Ramos (cell line): Measurements from ENCODE around the gene UBALD1.
"Not testable (repeated sequence)": the region's sequence is repeated elsewhere in the genome, so short reads cannot be mapped to it uniquely, and the experiment has no call there.

Experiments
- in situ Hi-C: fragments of 300-500 bp; cut with MboI; formaldehyde crosslinking; loops from one replicate; pipeline ENCODE4 v1.14.3; 2022; ENCODE audit warnings: low sequenced_read_pairs; ENCODE audit not compliant: unreplicated experiment

UBALD1 gene

DNA sequence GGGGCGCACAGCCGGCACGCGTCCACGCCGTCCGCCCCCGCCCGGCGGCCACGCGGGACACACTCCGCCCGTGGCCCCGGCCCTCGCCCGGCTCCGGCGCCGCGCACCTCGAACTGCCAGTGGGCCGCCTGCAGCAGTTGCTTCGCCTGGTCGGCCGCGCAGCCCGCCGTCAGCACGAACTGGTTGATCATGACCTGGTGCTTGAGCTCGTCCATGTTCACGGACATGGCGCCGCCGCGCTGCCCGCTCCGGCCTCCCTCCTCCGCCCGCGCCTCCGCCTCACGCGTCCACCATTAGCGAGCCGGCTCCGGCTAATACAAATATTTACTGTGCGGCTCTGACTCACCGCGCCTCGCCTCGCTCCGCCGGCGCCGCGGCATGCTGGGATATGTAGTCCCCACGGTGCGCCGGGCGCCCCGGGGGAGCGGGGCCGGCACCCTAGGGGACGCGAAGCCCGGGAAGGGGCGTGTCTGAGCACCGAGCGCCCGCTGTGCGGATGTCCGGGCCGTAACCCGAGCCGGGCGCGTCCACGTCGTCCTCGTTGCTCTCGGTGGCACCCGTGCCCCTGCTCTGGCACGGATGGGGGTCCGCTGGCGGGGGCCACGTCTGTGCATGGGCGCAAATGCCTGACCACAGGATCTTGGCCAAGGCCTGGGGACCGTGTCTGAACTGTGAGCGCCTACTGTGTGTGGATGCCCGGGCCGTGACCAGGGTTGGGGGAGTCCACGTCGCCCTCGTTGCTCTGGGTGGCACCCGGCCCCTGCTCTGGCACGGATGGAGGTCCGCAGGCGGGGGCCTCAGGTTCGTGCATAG lies at the start of gene UBALD1:
Gene UBALD1, minus strand, starts transcription at position 318 of the 813 bp plus-strand sequence. Its CDS starts 91 bp downstream, at position 227.
- in situ Hi-C loops, result no loop called here

DNA sequence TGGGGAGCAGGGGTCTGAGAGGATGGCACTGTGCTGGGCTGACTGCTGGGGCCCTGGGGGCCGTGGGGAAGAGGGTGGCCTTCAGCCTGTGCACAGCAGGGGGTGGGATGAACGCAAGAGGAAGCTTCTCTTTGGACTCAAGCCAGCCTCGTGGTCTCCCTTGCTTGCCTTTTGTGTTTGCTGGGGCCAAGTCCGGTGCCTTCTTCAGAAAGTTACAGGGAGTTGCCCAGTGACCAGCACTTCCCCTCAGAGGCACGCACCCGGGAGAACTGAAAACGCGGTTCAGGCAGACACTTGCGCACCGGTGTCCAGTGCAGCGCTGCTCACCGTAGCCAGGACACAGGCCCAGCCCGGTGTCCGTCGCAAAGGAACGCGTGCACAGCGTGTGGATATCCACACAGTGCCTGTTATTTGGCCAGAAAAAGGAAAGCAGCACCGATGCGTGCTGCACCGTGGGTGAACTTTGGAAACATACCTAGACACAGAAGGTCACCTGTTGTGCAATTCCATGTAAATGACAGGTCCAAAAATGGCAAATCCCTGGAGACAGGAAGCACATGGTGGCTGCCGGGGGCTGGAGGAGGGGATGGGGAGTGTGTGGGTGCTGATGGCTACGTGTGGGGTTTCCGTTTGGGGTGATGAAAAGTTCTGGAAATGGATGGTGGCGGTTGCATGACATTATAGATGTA lies 49.2 kb upstream of the UBALD1 start:
- in situ Hi-C loops, result no loop called here

DNA sequence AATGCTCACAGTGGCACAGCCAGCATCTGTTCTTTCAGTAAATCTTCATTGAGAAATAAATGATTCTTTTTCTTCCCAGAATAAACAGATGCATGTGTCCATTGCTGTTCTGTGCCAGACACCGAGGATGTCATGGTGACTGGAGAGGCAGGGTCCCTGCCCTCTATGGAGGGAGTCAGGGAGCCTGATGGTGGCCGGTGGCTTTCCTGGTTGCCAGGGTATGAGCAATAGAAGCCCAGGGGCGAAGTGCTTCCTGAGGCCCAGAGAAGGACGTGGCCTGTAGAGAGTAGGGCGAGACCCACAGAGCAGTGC lies 48.7 kb upstream of the UBALD1 start:
- in situ Hi-C loops, result no loop called here

GRCh38 chr16:4661661-4662060 lies 47.0 kb upstream of the UBALD1 start:
- in situ Hi-C loops, result no loop called here

GRCh38 chr16:4660454-4661007 lies 45.8 kb upstream of the UBALD1 start:
- in situ Hi-C loops, result no loop called here

DNA sequence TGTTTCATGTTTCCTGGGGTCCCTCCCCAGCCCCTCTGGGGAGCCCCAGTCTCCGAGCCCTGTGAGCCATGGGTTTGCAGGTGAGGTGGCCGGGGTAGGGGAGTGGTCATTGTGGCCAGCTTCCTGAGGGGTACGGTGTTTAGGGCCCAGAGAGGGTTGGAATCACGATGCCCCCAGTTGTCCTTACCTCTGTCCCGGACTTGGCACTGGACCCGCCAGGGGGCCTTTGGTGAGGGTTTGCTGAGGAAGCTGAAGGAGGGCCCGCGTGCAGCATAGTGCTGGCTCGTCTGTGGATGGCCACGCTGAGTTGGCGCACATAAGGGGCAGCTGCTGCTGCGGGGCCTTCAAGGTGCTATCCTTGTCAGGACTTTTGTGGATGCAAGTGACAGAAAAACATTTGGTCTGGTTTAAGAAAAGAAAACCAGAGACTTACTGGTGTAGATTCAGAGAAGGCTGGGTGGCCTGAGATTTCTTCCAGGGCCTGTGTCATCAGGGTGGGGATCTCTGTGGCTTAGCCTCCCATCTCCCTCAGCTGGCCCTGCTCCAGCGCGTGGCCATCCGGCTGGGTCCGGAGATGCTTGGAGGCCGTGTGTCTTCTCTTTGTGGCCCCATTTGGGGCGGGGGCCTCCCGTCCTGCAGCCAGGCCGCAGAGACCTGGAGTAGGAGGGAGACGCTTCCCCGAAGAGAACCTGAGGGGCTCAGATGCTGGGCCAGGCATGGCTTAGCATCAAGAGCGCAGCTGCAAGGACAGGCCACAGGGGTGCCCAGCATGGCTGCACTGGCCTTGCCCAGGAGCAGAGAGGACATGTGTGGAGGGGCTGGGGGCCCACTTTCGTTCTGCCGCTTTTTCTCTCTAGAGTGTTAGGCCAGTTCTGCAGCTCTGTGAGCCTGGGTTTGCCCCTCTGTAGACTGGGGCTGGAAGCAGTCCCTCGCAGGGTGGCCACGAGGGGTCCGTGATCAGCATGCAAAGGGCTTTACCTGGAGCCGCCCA lies 45.0 kb upstream of the UBALD1 start:
- in situ Hi-C loops, result no loop called here

DNA sequence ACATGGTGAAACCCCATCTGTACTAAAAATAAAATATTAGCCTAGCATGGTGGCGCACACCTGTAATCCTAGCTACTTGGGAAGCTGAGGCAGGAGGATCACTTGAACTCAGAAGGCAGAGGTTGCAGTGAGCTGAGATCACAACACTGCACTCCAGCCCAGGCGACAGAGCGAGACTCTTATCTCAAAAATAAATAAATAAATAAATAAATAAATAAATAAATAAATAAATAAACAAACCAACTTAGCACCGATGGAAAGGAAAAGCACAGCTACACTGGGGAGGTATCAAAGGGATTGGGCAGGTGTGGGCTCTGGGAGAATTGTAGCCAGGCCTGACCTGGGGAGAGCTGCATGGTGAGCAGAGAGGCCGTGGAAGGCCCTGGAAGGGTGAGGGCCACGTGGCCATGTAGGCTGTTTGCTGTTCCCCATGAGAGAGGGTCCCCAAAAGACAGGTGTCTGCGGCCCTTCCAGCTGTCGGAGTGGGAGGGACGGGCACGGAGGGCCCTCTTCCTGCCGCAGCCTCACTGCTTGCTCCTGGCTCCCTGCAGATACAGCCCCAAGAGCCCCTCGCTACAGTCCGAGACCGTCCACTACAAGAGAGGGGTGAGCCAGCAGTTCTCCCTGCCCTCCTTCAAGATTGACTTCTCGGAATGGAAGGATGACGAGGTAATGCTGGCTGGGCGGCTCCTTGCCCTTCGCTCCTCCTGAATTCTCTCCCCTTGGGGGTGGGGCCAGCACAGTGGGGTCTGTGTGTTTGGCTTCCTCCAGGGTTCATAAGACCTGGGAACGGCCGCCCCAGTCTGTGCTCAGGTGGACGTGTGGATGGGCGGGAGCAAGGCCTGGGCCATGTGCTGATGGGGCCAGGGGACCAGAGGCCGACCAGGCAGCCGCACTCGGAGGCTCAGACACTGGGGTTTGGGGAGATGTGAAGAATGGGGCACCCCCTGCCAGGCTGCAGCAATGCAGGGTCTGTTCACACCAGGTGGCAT lies 42.3 kb upstream of the UBALD1 start:
- in situ Hi-C loops, result no loop called here

- in situ Hi-C loops, result no loop called here
Observed at GRCh38 chr16:4656221-4656620, 41.5 kb upstream of the UBALD1 start.

GRCh38 chr16:4655801-4656200 lies 41.1 kb upstream of the UBALD1 start:
- in situ Hi-C loops, result no loop called here

- in situ Hi-C loops, result no loop called here
Observed at GRCh38 chr16:4654964-4655590, 40.4 kb upstream of the UBALD1 start.

DNA sequence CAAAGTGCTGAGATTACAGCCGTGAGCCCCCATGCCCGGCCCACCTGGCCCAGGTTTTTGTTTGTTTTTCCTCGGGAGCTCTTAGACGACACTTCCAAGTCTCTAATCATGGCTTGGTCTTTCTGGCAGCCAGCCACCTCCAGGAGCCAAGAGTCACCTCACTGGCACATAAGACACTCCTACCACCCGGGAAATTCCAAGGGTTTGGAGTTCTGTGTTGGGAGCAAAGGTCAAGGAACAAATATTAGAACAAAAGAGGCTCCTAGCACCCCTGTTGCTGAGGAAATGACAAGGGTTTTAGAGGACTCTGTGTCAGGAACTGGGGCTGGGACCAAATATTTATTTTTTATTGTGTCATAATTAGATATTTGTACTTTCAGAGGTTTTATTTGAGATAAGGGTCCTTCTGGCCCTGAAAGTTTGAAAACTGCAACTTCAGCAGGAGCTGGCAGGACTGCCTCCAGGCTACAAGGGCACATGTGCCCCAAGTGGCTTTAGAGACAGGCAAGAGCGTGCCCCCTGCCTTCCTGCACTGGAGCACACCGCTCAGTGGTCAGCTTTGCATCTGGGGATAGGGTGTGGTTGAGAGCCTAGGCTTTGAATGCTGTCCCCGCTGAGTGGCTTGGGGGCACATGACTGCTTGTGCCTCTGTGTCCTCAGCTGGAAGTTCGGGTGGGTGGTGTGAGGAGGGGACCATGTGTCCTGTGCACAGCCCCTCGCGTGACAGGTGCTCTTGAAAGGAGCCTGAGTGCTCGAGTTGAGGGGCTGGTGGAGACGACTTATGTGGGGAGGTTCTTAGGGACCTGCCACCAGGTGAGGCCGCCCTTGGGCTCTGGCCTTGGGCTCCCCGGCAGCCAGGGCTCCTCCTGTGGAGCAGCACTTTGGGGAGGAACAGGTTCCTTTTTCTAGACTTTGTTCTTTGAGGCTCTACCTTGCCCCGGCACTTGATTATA lies 39.6 kb upstream of the UBALD1 start:
- in situ Hi-C loops, result no loop called here

GRCh38 chr16:4652561-4652960 lies 37.9 kb upstream of the UBALD1 start:
- in situ Hi-C loops, result no loop called here

DNA sequence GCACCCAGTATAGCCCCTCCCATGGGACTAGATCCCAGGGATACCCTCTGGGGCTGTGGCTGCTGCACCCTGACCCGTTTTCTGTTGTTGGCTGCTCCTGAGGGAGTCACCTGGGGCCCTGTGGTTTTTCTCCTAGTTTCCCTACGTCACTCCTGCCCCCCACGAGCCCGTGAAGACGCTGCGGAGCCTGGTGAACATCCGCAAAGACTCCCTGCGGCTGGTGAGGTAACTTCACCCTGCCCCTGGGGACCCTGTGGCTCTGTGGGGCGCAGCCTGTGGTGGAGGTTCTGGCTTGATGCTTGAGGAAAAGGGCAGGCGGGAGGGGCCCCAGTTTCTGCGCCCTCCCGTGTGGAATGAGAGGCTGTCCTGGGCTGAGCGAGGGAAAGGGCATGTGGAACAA lies 37.1 kb upstream of the UBALD1 start:
- in situ Hi-C loops, result no loop called here

- in situ Hi-C loops, result not testable (repeated sequence)
Observed at GRCh38 chr16:4650443-4651074, 35.9 kb upstream of the UBALD1 start.

DNA sequence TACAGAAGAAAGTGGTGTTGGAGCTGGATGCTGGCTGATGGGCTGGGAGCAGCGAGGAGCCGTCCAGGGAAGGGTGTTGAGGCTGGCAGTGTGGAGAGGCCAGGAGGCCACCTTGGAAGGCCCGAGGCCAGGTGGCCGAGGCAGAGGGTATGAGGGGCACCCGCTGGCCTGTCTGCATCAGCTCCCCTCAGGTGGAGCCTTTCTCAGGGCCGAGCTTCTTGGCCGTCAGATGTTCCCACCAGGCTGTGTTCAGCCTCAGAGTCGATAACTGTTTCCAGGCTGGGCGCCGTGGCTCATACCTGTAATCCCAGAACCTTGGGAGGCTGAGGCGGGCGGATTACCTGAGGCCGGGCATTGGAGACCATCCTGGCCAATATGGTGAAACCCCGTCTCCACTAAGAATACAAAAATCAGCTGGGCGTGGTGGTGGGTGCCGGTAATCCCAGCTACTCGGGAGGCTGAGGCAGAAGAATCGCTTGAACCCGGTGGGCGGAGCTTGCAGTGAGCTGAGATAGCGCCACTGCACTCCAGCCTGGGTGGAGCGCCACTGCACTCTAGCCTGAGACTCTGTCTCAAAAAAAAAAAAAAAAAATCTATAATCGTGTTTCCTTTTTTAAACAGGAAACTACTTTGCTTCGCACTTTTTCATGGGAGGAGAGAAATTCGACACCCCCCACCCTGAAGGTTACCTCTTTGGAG lies 35.2 kb upstream of the UBALD1 start:
- in situ Hi-C loops, result no loop called here

DNA sequence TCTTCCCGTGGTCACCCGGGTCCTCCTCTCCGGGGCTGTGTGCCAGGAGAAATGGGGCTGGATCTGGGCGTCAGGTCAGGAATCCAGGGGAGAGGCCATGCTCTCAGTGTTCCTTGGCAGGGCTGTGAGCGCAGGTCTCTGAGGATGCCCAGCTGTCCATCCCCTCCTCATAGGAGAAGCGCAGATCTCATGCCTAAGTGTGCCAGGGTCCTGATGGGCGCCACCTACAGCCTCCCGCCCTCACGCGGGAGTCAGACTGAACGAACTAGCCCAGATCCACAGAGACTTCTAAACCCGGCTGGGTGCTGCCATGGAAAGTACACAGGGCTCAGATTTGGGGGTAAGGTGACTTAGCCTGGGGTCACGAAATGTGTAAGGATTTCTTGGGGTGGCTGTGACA lies 34.2 kb upstream of the UBALD1 start:
- in situ Hi-C loops, result no loop called here

- in situ Hi-C loops, result no loop called here
Observed at GRCh38 chr16:4647644-4647980, 32.9 kb upstream of the UBALD1 start.
